GM18870 (cell line): ENCODE data around the gene ATP6V0A1.
"Not testable (repeated sequence)": the region's sequence is repeated elsewhere in the genome, so short reads cannot be mapped to it uniquely, and the experiment has no call there.

Experiments used
- ATAC-seq: cut with Tn5 transposase; IDR thresholded peaks from one replicate; pipeline ENCODE4 v1.9.1; 2021; ENCODE audit warnings: moderate library complexity; ENCODE audit not compliant: unreplicated experiment

ATP6V0A1 gene

DNA sequence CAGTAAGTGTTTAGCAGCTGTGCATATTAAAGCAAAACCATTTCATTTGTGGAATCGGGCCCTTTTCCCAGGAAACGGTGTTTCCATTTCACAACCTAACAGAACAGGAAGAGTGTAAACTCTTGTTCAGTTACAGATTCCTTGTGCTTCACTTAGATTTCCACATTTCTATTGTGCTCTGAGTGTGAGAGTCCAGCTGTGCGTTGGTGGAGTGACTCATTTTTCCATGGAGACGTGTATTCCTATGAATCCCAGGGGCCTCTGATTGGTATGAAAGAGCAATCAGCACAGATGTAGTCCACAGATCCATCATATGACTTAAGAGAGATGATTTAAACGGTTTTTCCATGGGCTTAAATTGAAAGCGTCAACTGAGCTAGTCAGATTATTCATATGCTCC lies 22.3 kb upstream of the ATP6V0A1 start:
- no peak for ATAC-seq

DNA sequence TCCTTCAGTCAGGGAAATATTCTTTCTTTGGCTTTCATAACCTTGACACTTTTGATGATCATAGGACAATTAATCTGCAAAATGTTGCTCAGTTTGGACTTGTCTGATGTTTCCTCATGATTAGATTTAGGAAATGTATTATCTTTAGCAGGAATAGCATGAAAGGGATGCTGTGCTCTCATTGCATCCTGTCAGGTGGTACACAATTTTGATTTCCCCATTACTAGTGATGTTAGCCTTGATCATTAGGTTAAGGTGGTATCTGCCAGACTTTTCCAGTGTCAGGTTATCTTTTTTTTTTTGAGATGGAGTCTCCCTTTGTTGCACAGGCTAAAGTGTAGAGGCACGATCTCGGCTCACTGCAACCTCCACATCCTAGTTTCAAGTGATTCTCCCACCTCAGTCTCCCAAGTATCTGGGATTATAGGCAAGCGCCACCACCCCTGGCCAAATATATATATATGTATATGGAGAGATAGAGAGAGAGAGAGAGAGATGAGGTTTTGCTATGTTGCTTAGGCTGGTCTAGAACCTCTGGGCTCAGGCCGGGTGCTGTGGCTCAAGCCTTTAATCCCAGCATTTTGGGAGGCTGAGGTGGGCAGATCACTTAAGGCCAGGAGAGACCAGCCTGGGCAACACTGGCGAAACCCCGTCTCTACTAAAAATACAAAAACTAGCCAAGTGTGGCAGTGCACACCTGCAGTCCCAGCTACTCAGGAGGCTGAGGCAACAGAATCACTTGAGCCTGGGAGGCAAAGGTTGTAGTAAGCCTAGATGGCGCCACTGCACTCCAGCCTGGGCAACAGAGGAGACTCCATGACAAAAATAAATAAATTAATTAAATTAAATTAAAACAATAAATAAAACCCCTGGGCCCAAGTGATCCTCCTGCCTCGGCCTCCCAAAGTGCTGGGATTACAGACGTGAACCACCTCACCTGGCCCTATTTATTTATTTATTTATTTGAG lies 19.8 kb upstream of the ATP6V0A1 start:
- ATAC-seq: no peak

DNA sequence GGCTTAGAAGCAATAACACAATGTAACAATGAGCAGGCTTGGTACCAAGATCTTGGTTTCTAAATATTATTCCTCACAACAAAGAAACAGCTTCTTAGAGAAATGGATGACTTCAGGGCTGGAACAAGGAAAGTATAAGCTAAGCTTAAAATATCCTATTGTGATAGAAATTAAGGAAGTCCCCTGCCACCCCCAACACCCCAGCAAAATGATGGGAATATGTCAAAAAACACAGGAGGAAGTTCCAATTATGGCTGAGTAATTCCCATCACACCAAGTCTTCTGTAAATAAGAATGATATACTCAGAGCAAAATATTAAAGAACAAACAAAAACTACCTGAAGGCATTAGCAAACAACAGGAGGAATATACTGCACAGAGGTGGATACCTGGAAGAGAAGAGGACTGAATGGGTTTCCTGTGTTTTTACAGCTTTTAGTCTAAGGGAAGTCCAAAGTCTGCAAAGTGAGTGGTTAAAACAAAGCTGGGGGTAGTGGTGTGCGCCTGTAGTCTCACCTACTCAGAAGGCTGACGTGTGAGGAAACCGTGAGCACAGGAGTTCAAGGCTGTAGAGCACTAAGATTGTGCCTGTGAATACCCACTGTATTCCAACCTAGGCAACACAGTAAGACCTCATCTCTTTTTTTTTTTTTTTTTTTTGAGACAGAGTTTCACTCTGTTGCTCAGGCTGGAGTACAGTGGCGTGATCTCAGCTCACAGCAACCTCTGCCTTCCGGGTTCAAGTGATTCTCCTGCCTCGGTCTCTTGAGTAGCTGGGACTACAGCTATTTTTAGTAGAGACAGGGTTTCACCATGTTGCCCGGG lies 17.1 kb upstream of the ATP6V0A1 start:
- no peak for ATAC-seq

DNA sequence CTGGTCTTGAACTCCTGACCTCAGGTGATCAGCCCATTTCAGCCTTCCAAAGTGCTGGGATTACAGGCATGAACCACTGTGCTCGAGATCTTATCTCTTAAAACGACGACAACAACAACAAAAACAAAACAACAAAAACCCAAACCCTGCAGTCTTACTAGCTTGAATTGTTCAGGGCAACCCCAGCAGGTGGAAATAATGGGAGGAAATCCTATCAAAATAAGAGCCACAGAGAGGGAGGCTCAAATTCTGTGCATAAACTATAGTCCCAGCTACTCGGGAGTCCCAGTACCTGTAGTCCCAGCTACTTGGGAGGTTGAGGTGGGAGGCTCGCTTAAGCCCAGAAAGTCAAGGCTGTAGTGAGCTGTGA lies 16.5 kb upstream of the ATP6V0A1 start:
- ATAC-seq: no peak

DNA sequence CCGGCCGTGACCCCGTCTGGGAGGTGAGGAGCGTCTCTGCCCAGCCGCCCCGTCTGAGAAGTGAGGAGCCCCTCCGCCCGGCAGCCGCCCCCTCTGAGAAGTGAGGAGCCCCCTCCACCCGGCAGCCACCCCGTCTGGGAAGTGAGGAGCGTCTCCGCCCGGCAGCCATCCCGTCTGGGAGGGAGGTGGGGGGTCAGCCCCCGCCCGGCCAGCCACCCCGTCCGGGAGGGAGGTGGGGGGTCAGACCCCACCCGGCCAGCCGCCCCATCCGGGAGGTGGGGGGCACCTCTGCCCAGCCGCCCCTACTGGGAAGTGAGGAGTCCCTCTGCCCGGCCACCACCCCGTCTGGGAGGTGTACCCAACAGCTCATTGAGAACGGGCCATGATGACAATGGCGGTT lies 9.5 kb upstream of the ATP6V0A1 start:
- not testable (repeated sequence) for ATAC-seq

DNA sequence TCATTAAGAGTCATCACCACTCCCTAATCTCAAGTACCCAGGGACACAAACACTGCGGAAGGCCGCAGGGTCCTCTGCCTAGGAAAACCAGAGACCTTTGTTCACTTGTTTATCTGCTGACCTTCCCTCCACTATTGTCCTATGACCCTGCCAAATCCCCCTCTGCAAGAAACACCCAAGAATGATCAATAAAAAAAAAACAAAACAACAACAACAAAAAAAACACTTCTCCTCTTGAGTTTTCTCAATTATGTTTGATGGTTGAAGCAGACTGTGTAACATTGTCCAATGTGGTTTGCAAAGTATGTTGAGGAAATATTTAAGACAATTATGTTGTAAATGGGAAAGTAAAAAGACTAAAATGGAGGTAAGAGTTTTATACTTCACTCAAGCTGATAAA lies 8.8 kb upstream of the ATP6V0A1 start:
- ATAC-seq: not testable (repeated sequence)

DNA sequence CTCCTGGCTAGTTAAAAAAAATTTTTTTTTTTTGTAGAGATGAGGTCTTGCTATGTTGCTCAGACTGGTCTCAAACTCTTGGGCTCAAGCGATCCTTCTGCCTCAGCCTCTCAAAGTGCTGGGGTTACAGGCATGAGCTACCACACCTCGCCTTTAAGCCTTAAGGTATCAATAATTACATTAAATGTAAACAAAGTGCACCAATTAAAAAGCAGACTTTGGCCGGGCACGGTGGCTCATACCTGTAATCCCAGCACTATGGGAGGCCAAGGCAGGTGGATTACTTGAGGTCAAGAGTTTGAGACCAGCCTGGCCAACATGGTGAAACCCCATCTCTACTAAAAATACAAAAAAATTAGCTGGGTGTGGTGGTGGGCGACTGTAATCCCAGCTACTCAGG lies 7.4 kb upstream of the ATP6V0A1 start:
- ATAC-seq: not testable (repeated sequence)

DNA sequence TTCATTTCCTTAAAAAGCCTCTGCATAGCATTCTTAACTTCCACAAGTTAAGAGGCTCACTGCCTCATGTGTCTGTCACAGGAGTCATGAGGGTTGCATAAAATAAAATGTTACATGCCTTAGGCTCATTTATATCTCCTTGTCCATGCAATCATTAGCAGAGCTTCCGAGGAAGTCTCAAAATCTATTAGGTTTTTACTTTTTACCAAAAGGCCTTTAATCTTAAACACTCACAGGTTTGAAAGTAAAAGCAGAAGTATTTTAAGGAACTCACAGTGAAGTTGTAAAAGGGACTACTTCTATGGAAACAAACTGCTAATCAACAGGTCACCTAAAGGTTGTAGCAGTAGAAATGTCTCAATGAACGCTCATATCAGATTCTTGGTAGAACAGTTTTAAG lies 5.2 kb upstream of the ATP6V0A1 start:
- ATAC-seq: no peak

DNA sequence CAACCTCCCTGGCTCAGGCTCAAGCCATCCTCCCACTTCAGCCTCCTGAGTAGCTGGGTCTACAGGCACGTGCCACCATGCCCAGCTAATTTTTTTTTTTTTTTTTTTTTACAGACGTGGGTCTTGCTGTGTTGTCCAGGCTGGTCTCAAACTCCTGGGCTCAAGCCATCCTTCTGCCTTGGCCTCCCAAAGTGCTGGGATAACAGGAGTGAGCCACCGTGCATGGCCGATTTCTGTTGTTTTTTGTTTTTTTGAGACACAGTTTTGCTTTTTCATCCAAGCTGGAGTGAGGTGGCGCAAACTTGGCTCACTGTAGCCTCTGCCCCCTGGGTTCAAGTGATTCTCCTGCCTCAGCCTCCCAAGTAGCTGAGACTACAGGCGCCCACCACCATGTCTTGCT lies 3.7 kb upstream of the ATP6V0A1 start:
- ATAC-seq: not testable (repeated sequence)

DNA sequence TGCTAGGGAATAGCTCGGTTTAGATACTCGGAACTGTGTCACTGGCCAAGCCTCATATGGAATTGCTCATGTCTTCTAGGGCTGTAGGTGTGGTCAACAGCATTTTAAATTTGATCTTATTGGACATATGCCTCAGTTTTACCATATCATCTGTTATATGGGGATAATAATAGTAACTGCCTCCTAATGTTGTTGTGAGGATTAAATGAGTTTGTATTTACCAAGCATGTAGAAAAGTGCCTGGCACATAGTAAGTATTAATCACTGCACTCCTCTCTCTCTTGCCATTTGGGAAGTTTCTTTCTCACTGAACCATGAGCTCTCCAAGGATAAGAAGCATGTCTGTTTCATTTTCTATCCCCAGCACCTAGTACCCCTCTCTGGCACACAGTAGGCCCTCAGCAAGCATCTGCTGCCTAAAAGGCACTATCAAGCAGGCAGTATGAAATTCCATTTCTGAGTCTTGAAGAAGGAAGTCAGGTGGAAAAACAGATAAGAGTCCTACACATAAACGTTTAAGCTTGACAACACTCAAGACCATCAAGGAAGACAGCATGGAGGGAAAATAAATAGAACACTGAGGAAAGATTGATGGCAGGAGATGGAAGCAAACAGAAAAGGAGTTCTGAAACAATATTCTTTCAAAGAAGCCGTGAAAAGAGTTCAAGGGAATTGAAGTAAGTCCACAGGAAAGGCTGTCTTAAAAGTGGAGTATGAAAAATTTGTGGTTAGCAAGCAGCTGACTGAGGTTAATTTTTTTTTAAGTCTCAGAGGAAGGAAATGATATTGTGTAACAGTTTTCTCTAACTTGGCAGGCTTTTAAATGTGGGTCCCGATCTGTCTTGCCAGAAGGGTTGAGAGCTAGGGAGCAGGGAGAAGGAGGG lies 2.2 kb upstream of the ATP6V0A1 start:
- ATAC-seq: no peak

DNA sequence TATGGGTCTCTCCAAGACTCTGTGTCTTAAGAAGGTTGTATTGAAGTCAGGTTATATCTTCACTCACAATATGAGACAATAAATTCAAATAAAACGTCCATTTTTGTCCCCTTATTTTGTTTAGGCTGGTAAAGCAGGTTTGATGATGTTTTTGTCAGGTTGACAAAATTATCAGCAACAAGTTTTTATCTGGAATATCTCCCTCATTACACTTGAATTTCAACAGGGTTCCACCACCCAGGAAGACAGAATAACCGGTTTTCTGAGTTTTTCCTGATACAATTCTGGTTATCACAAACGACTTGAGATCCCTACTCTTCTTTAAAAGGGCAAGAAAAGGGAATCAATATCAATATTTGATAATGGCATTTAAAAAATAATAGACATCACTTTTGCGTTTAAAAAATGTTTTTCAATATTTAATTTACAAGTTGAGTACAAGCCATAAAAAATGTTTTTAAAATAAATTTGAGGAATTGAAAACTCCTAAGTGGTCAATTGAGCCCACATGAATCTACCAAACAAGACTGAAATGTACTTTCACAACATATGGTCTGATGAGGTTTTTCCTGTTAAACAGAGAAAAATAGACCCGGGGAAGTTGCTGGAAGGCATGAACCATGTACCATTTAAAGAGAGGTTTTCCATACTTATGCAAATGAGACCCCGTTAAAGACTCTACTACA lies 1.4 kb upstream of the ATP6V0A1 start:
- ATAC-seq: no peak

DNA sequence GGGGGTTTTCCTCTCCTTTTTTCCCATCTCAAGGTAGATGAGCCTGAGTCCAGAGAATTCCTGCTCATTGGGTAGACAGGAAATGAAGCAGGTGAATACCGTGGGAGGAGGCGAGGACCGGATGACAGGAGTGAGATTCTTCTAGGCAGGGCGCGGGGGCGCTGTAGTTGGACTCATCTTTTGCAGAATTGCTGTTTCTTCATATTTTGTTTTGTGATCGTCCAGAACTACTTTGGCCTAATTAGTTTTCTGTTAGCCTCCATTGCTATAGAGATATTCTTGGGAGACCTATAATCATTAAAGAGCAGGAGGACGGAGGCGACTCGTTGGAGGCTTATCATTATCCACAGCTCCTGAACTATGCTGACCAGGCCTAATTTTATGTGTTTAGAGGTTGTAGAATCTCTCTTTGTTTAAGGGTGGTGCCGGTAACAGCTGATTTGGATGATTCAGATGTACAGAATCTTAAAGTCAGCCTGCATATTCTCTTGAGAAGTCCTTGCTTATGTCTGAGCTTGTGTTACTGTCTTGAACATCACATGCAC lies 650 bp downstream of the ATP6V0A1 start:
- ATAC-seq: no peak

DNA sequence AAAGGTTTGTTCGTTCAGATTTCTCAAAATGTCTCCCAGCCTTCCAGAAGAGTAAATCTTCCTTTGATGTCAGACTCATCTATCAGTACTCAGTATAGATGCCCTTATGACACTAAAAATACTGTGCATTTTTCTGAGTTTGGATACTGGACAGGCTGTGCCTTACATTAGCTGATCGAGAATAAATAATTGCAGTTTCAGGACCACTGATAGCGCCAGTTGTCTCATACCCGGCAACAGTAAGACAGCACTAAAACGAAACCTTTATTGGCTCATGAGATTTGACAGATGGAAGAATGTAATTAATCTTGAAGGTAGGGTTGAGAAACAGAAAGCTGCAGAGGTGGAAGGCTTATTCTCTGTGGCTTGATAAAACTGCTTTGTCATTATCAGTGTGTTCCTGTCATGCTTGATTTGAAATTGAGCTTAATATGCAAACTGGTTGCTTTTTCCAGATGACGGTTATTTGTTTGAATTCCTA lies 1.2 kb downstream of the ATP6V0A1 start:
- no peak for ATAC-seq

DNA sequence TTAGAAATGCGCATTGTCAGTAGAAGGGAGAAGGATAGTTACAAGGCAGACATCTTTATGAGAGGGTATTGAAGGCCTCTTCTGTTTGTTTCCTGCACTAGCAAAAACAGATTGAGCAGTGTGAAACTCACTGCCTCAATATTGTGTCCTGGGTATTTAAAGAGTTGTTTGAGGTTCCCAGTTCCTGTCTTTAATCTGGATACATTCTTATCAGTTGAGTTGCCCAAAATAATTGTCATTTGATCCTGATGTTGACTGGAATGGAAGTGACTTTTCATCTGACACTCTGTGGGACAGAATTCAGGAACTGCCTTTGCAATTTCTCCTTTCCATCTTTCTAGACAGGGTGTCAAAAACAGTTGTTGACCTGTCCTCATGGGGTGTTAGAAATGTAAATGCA lies 1.7 kb downstream of the ATP6V0A1 start:
- ATAC-seq: no peak

DNA sequence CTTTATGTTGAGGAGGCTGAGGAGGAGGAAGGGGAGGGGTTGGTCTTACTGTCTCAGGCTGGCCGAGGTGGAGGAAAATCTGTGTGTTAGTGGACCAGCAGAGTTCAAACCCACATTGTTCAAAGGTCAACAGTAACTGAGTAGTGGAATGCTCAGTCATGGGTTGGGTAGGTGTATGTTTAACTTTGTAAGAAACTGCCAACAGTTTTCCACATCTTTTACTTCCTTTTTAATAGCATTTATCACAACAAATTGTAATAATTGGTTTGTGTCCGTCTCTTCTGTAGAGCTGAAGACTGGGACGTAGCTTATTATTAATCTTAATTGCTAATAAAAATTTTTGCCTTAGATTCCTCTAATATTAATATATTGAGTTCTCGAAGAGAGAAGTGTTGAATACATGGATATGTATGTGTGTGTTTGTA lies 5.3 kb downstream of the ATP6V0A1 start:
- no peak for ATAC-seq

DNA sequence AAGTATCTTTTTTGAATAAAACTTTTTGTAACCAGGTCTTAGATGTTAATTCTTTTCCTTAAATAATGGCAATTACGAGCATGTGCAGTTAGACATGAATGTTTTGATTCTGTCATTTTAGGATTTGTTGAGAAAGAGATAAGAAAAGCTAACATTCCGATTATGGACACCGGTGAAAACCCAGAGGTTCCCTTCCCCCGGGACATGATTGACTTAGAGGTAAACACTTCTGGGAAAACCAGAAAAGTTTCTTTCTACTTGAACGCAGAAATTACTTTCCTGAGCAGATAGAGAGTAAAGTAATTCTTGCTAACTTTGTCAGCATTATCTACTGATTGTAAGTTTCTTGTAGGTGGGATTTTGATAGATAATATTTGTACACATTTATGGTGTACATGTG lies 9.2 kb downstream of the ATP6V0A1 start:
- ATAC-seq: no peak

DNA sequence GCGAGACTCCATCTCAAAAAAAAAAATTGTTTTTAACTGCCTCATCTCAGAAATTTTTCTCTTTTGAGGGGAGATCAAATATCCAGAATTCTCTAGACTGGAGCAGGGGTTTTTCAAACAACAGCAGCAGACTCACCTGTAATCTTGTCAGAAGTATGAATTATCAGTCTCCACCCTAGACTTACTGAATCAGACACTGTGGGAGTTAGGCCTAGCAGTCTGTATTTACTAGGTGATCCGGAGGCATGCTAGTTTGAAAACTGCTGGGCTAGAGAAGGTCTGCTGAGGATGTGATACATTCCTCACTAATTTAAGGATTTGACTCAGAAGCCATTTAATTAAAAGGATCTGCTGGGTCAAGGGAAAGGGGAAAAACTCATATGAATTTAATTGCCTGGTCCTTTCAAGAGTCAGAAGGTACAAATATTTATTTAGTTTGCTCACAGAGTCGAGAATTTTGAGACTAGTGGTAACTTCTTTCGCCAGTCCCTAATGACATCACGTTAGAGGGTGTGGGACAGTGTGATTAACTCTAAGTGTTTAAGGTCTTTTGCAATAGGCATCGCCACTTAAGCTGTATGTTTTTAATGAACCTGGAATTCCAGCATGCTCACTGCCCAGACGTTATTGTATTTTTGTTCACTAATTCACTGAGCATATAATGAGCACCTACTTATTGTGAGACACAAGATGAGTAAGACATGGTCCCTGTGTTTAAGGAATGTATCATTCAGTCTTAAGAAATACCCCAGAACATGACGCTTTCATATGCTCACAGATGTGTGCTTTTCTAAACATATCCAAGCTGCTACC lies 14.2 kb downstream of the ATP6V0A1 start:
- ATAC-seq: no peak

DNA sequence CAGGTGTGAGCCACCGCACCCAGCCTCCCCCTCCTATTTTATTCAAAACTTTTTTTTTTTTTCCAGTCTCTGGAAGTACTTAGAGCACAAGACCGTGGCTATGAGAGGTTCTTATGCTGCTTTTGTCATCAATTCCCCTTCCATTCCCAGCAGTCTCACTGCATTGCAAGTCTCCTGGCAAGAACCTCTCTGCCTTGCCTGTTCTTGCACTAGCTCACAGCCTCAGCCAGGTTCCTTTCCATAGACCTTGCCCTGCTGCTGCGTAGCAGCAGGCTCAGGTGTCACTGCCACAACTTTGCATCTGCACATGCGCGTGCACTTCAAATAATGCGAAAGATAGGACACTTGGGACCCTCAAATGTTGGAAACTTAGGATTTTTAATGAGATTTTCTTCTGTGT lies 15.6 kb downstream of the ATP6V0A1 start:
- no peak for ATAC-seq

DNA sequence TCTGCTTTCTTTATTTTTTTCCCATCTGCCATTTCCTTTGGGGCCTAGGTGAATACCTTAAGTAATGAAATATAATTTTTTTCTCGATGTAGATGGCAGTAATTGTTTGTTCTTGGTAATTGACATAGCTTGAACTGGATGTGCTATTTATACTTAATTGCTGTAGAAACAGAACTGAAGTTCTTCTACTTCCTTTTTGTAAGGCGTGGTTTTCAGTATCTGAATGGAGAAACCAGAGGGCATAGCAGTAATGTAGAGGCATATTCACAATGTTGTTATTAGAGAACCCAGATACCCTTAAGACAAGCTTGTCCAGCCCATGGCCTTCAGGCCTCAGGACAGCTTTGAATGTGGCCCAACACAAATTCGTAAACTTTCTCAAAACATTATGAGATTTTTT lies 16.4 kb downstream of the ATP6V0A1 start:
- ATAC-seq: no peak
